Activated T-cell treated with anti-CD3 and anti-CD28 coated beads, Interleukin-2, amount 50 U/mL, for 1 hour (primary cell): ENCODE results near the gene PKD1.

ENCODE experiments used
- DNase-seq: peaks from one replicate; pipeline ENCODE4 v3.0.0-alpha.2; 2020

Gene PKD1

GRCh38 chr16:2042171-2042985 is 93.3 kb downstream of the PKD1 start:
- DNase-seq = no peak

- no peak for DNase-seq
Observed at GRCh38 chr16:2040787-2041522, 94.7 kb downstream of the PKD1 start.

GRCh38 chr16:2040041-2040786 is 95.5 kb downstream of the PKD1 start:
- DNase-seq = no peak

GRCh38 chr16:2039274-2040031 is 96.2 kb downstream of the PKD1 start:
- no peak for DNase-seq
